ENCODE measurements around the gene IPP. TPM values are rescaled to one million over a fixed set of nuclear protein-coding genes. Genes with fewer than 3 reads are reported as not detected.
"Not testable (repeated sequence)": the region's sequence is repeated elsewhere in the genome, so short reads cannot be mapped to it uniquely, and the experiment has no call there.

Gene IPP
- polyA plus RNA-seq, 4 donors, result 4.2 to 21.1 (median 7.5) TPM

DNA sequence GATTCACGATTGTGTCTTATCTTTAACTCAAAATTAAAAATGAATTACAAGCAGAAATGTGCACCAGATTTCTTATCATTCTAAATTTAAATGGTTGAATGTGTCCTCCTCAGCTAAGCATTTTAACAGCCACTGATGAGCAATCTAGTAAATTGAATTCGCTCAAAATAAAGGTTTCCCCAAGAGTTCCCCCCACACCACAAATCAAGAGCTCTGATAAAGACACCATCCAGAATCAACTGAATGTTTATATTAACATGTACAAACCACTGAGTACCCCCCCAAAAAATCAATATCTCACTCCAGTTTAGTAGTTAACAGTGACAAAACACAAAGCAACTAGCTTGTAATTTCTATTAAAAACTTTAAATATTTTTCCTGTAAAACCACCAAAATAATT, 66.1 kb downstream of the IPP start:
- H3K36me3 ChIP-seq (ENCODE audit: control insufficient read depth in 3 of 3, insufficient read depth in 2 of 3, low read depth in 1 of 3, low read length in 3 of 3), result peaks cover 0 to 6% (median 0%) of the 10 kb centered on the region in 3 donors
- WGBS, 3 donors, result 11 to 41% (median 13%) methylated on average over 2 of the region's 2 CpGs
- H3K9me3 ChIP-seq (ENCODE audit: control insufficient read depth in 2 of 2, insufficient read depth in 1 of 2, low read depth in 1 of 2, low read length in 1 of 2), result no peaks in the 10 kb centered on the region
- peak overlapping the region in 2 of 3 donors; percentile 16 to 48 for H3K4me3 ChIP-seq (ENCODE audit: low read depth in 1 of 3, low read length in 3 of 3)
- DNase-seq (peak in 1 of 2 donors; percentile 14), FAIRE-seq (no peak)
- peak overlapping the region in 1 of 3 donors; percentile 99 for H3K27ac ChIP-seq (ENCODE audit: low read depth in 1 of 3, low read length in 2 of 3)
- peaks cover 2 to 14% (median 4%) of the 10 kb centered on the region in 3 donors for H3K4me1 ChIP-seq (ENCODE audit: control insufficient read depth in 3 of 3, insufficient read depth in 2 of 3, low read depth in 1 of 3, low read length in 2 of 3)
- H3K27me3 ChIP-seq (ENCODE audit: control insufficient read depth in 3 of 3, insufficient read depth in 3 of 3, low read length in 3 of 3), result no peaks in the 10 kb centered on the region

DNA sequence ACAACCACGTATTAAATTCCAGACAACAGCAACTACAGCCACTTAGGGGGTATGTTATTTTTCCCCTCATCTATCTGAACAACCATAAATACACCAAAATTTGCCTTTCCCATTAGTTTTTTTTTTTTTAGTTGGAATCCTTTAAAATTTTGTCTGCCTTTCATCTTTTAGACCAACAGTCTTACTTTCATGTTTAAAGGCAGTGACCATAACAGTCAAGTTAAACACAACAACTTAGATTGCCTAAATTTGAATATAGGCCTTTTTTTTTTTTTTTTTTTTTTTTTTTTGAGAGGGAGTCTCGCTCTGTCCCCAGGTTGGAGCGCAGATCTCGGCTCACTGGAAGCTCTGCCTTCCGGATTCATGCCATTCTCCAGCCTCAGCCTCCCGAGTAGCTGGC, 67.5 kb downstream of the IPP start:
- H3K9me3 ChIP-seq (ENCODE audit: control insufficient read depth in 2 of 2, insufficient read depth in 1 of 2, low read depth in 1 of 2, low read length in 1 of 2), result no peaks in the 10 kb centered on the region
- H3K4me1 ChIP-seq (ENCODE audit: control insufficient read depth in 3 of 3, insufficient read depth in 2 of 3, low read depth in 1 of 3, low read length in 2 of 3), result peaks cover 4 to 16% (median 6%) of the 10 kb centered on the region in 3 donors
- DNase-seq, result no peak
- WGBS, 3 donors, result 63 to 79% (median 75%) methylated on average over 6 of the region's 6 CpGs
- H3K36me3 ChIP-seq (ENCODE audit: control insufficient read depth in 3 of 3, insufficient read depth in 2 of 3, low read depth in 1 of 3, low read length in 3 of 3), result peaks cover 0 to 6% (median 0%) of the 10 kb centered on the region in 3 donors
- no peaks in the 10 kb centered on the region for H3K27me3 ChIP-seq (ENCODE audit: control insufficient read depth in 3 of 3, insufficient read depth in 3 of 3, low read length in 3 of 3)
- no peak overlapping the region for H3K27ac ChIP-seq (ENCODE audit: low read depth in 1 of 3, low read length in 2 of 3)
- no peak for FAIRE-seq
- H3K4me3 ChIP-seq (ENCODE audit: low read depth in 1 of 3, low read length in 3 of 3), result no peak overlapping the region

DNA sequence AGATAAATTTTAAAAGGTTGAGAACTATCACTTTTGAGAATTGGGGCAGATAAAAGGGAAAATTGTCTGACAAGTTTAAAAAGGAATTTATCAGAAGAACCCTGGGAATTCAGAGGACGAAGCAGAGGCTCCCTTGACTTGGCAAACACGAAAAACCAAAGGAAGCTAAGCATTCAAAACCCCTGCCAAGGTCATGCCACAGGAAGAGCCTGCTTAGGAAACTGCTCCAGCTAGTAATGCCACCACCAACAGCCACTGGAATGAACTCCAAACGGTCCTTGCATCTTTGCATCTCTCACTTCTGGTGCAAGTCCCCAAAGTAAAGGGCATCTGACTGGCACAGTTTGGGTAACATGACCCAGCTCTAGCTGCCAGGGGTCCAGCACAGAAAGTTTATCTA, 71.3 kb downstream of the IPP start:
- FAIRE-seq, result no peak
- Histone ChIP-seq H3K27me3 (ENCODE audit: control insufficient read depth in 3 of 3, insufficient read depth in 3 of 3, low read length in 3 of 3) (no peaks in the 10 kb centered on the region), H3K36me3 (ENCODE audit: control insufficient read depth in 3 of 3, insufficient read depth in 2 of 3, low read depth in 1 of 3, low read length in 3 of 3) (peaks cover 0 to 10% (median 0%) of the 10 kb centered on the region in 3 donors), H3K4me1 (ENCODE audit: control insufficient read depth in 3 of 3, insufficient read depth in 2 of 3, low read depth in 1 of 3, low read length in 2 of 3) (peaks cover 4 to 9% (median 6%) of the 10 kb centered on the region in 3 donors), H3K4me3 (ENCODE audit: low read depth in 1 of 3, low read length in 3 of 3) (no peak overlapping the region), H3K27ac (ENCODE audit: low read depth in 1 of 3, low read length in 2 of 3) (no peak overlapping the region), H3K9me3 (ENCODE audit: control insufficient read depth in 2 of 2, insufficient read depth in 1 of 2, low read depth in 1 of 2, low read length in 1 of 2) (no peaks in the 10 kb centered on the region)
- no peak for DNase-seq
- 5 to 14% (median 13%) methylated on average over 3 of the region's 3 CpGs for WGBS, 3 donors

DNA sequence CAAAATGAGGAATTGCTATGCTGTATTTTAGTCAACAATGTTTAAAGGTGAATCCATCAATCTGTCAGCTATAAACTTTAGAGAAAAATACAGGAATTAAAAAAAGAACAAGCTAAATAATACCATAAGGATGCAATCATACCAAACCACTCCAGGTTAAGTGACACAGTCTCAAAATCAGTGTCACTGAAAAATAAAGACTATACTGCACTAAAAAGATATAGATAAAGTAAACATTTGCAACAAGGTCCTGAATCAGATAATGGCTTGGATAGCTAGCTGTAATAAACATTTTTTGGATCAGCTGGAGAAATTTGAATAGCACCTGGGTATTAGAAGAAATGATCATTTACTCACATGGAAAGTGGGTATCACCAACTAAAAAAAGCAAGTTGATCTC, 72.0 kb downstream of the IPP start:
- no peak overlapping the region for H3K27ac ChIP-seq (ENCODE audit: low read depth in 1 of 3, low read length in 2 of 3)
- no peaks in the 10 kb centered on the region for H3K9me3 ChIP-seq (ENCODE audit: control insufficient read depth in 2 of 2, insufficient read depth in 1 of 2, low read depth in 1 of 2, low read length in 1 of 2)
- peaks cover 4 to 9% (median 6%) of the 10 kb centered on the region in 3 donors for H3K4me1 ChIP-seq (ENCODE audit: control insufficient read depth in 3 of 3, insufficient read depth in 2 of 3, low read depth in 1 of 3, low read length in 2 of 3)
- peaks cover 0 to 12% (median 3%) of the 10 kb centered on the region in 3 donors for H3K36me3 ChIP-seq (ENCODE audit: control insufficient read depth in 3 of 3, insufficient read depth in 2 of 3, low read depth in 1 of 3, low read length in 3 of 3)
- no peak overlapping the region for H3K4me3 ChIP-seq (ENCODE audit: low read depth in 1 of 3, low read length in 3 of 3)
- FAIRE-seq (no peak), DNase-seq (no peak)
- no peaks in the 10 kb centered on the region for H3K27me3 ChIP-seq (ENCODE audit: control insufficient read depth in 3 of 3, insufficient read depth in 3 of 3, low read length in 3 of 3)

DNA sequence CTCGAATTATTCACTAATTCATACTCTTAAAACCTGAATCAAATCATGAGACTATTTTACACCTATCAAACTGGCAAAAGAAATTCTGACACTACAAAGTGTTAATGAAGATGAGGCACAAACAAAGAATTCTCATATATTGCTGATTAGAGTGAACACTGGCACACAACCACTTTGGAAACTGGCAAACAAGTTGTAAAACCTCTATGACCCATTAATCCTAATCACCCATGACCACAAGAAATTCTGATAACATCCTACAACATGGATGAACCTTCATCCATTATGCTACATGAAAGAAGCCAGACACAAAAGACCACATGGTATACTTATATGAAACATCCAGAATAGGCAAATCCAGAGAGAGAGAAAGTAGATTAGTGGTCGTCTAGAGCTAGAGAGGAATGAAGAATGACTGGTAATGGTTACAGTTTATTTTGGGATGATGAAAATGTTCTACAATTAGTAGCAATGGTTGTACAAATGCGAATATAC, 72.7 kb downstream of the IPP start:
- no peak overlapping the region for H3K27ac ChIP-seq (ENCODE audit: low read depth in 1 of 3, low read length in 2 of 3)
- H3K36me3 ChIP-seq (ENCODE audit: control insufficient read depth in 3 of 3, insufficient read depth in 2 of 3, low read depth in 1 of 3, low read length in 3 of 3), result peaks cover 0 to 12% (median 3%) of the 10 kb centered on the region in 3 donors
- 41 to 56% (median 43%) methylated on average over 3 of the region's 3 CpGs for WGBS, 3 donors
- DNase-seq (peak in 1 of 2 donors; percentile 20), FAIRE-seq (no peak)
- H3K4me3 ChIP-seq (ENCODE audit: low read depth in 1 of 3, low read length in 3 of 3), result no peak overlapping the region
- H3K9me3 ChIP-seq (ENCODE audit: control insufficient read depth in 2 of 2, insufficient read depth in 1 of 2, low read depth in 1 of 2, low read length in 1 of 2), result no peaks in the 10 kb centered on the region
- H3K4me1 ChIP-seq (ENCODE audit: control insufficient read depth in 3 of 3, insufficient read depth in 2 of 3, low read depth in 1 of 3, low read length in 2 of 3), result peaks cover 4 to 9% (median 9%) of the 10 kb centered on the region in 3 donors
- H3K27me3 ChIP-seq (ENCODE audit: control insufficient read depth in 3 of 3, insufficient read depth in 3 of 3, low read length in 3 of 3), result no peaks in the 10 kb centered on the region

DNA sequence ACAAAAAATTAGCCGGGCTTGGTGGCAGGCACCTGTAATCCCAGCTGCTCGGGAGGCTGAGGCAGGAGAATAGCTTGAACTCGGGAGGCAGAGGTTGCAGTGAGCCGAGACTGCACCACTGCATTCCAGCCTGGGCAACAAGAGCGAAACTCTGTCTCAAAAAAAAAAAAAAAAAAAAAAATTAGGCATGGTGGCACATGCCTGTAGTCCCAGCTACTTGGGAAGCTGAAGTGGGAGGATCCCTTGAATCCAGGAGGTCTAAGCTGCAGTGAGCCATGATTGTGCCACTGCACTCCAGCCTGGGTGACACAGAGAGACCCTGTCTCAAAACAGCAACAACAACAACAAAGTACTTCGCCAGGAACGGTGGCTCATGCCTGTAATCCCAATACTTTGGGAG, 73.9 kb downstream of the IPP start:
- peaks cover 0 to 16% (median 3%) of the 10 kb centered on the region in 3 donors for H3K36me3 ChIP-seq (ENCODE audit: control insufficient read depth in 3 of 3, insufficient read depth in 2 of 3, low read depth in 1 of 3, low read length in 3 of 3)
- not testable (repeated sequence) for H3K9me3 ChIP-seq (ENCODE audit: control insufficient read depth in 2 of 2, insufficient read depth in 1 of 2, low read depth in 1 of 2, low read length in 1 of 2); DNase-seq; FAIRE-seq; H3K4me1 ChIP-seq (ENCODE audit: control insufficient read depth in 3 of 3, insufficient read depth in 2 of 3, low read depth in 1 of 3, low read length in 2 of 3); H3K27ac ChIP-seq (ENCODE audit: low read depth in 1 of 3, low read length in 2 of 3); H3K4me3 ChIP-seq (ENCODE audit: low read depth in 1 of 3, low read length in 3 of 3); H3K27me3 ChIP-seq (ENCODE audit: control insufficient read depth in 3 of 3, insufficient read depth in 3 of 3, low read length in 3 of 3)
- 76 to 94% (median 83%) methylated on average over 6 to 7 of the region's 7 CpGs for WGBS, 3 donors

DNA sequence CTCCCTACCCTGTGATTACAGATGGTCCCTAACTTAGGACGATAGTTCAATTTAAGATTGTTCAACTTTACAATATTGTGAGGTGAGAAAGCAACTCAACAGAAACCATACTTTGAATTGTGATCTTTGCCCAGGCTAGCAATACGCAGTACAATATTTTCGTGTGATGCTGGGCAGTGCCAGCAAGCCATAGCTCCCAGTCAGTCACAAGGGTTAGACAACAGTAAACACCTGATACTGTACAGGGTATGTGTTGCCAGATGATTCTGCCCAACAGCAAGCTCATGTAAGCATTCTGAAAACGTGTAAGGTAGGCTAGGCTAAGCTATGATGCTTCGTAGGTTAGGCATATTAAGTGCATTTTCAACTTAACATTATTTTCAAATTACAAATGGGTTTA, 76.0 kb downstream of the IPP start:
- peaks cover 0 to 17% (median 3%) of the 10 kb centered on the region in 3 donors for H3K36me3 ChIP-seq (ENCODE audit: control insufficient read depth in 3 of 3, insufficient read depth in 2 of 3, low read depth in 1 of 3, low read length in 3 of 3)
- 21 to 63% (median 44%) methylated on average over 5 of the region's 5 CpGs for WGBS, 3 donors
- H3K9me3 ChIP-seq (ENCODE audit: control insufficient read depth in 2 of 2, insufficient read depth in 1 of 2, low read depth in 1 of 2, low read length in 1 of 2), result no peaks in the 10 kb centered on the region
- DNase-seq, result peak; percentile 27 to 73
- H3K4me3 ChIP-seq (ENCODE audit: low read depth in 1 of 3, low read length in 3 of 3), result no peak overlapping the region
- H3K27me3 ChIP-seq (ENCODE audit: control insufficient read depth in 3 of 3, insufficient read depth in 3 of 3, low read length in 3 of 3), result no peaks in the 10 kb centered on the region
- H3K4me1 ChIP-seq (ENCODE audit: control insufficient read depth in 3 of 3, insufficient read depth in 2 of 3, low read depth in 1 of 3, low read length in 2 of 3), result peaks cover 2 to 8% (median 5%) of the 10 kb centered on the region in 3 donors
- H3K27ac ChIP-seq (ENCODE audit: low read depth in 1 of 3, low read length in 2 of 3), result no peak overlapping the region
- no peak for FAIRE-seq

DNA sequence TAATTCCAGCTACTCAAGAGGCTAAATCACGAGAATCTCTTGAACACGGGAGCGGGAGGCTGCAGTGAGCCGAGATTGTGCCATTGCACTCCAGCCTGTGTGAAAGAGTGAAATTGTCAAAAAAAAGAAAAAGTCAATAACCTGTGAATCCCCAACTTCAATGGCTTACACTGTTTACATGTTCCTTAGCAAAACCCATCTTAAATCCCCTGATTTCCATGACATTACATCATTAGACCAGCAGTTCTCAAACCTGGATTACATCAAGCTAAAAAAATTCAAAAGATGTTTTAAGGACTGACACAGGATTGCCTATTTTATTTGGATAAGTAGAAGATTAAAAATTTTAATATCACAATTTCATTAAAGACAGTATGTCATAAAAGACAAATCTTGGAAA, 76.5 kb downstream of the IPP start:
- H3K4me1 ChIP-seq (ENCODE audit: control insufficient read depth in 3 of 3, insufficient read depth in 2 of 3, low read depth in 1 of 3, low read length in 2 of 3), result peaks cover 4 to 10% (median 5%) of the 10 kb centered on the region in 3 donors
- 78 to 90% (median 85%) methylated on average over 4 of the region's 4 CpGs for WGBS, 3 donors
- H3K36me3 ChIP-seq (ENCODE audit: control insufficient read depth in 3 of 3, insufficient read depth in 2 of 3, low read depth in 1 of 3, low read length in 3 of 3), result peaks cover 0 to 19% (median 3%) of the 10 kb centered on the region in 3 donors
- FAIRE-seq (no peak), DNase-seq (no peak)
- H3K9me3 ChIP-seq (ENCODE audit: control insufficient read depth in 2 of 2, insufficient read depth in 1 of 2, low read depth in 1 of 2, low read length in 1 of 2), result no peaks in the 10 kb centered on the region
- no peaks in the 10 kb centered on the region for H3K27me3 ChIP-seq (ENCODE audit: control insufficient read depth in 3 of 3, insufficient read depth in 3 of 3, low read length in 3 of 3)
- H3K4me3 ChIP-seq (ENCODE audit: low read depth in 1 of 3, low read length in 3 of 3), result no peak overlapping the region
- H3K27ac ChIP-seq (ENCODE audit: low read depth in 1 of 3, low read length in 2 of 3), result no peak overlapping the region

Measured in small intestine (tissue), 7 donors.